Esophagus squamous epithelium (tissue), 5 donors: ENCODE results near the gene SV2C. TPM values are rescaled to one million over a fixed set of nuclear protein-coding genes. Genes with fewer than 3 reads are reported as not detected.
A peak's percentile ranks its signal among the peaks of the same experiment; 100 is the strongest.

Source experiments
- DNase-seq: peaks from one replicate; lab custom pipeline; 2025; lab: John Stamatoyannopoulos, UW
- H3K27ac ChIP-seq, 4 donors: fragments of 200-600 bp; sonication (generic); one replicate each; pipeline ENCODE4 v1.5.1; 2016 to 2019; ENCODE audit warnings: mild to moderate bottlenecking in 1 of 4
- H3K27me3 ChIP-seq, 4 donors: fragments of 200-600 bp; sonication (generic); 1 replicate in 3 of 4; 2 replicates in 1 of 4; pipeline versions ENCODE4 v1.5.1 to v1.6.0; 2017 to 2021; ENCODE audit warnings: antibody characterized with exemption in 1 of 4
- H3K36me3 ChIP-seq, 3 donors: fragments of 200-600 bp; sonication (generic); one replicate each; pipeline ENCODE4 v1.5.1; 2016 to 2019
- H3K4me1 ChIP-seq, 3 donors: fragments of 200-600 bp; sonication (generic); one replicate each; pipeline ENCODE4 v1.5.1; 2017 to 2019
- H3K4me3 ChIP-seq, 4 donors: fragments of 200-600 bp; sonication (generic); 1 replicate in 3 of 4; 2 replicates in 1 of 4; pipeline ENCODE4 v1.5.1; 2016 to 2019; ENCODE audit warnings: mild to moderate bottlenecking in 2 of 4, moderate library complexity in 1 of 4
- H3K9me3 ChIP-seq, 3 donors: fragments of 200-600 bp; sonication (generic); one replicate each; pipeline ENCODE4 v1.5.1; 2016 to 2019
- POLR2A ChIP-seq, 4 donors: fragments of 450-650 bp; IDR thresholded peaks; one replicate each; pipeline ENCODE4 v1.6.1; 2017; ENCODE audit warnings: antibody characterized with exemption in 4 of 4, mild to moderate bottlenecking in 4 of 4, moderate library complexity in 3 of 4
- WGBS, 2 donors: methylation state at CpG; one replicate each; pipeline ENCODE4 v1.1.5; 2018; 5-methylcytosine and 5-hydroxymethylcytosine counted together
- intact Hi-C: fragments of 100-400 bp; cut with DNase I; formaldehyde crosslinking; loops from one replicate; pipeline ENCODE4 v1.15.0; 2022
- total RNA-seq, 4 donors: library from RNA; depleted of rRNA; stranded (reverse); fragments of >200 nt; gene quantifications; one replicate each; pipeline ENCODE4 v1.1.0, GENCODE V29; 2016
- TF ChIP-seq, protein P1 (sequence below), 6 experiments: fragments of 450-650 bp in 4 of 6; fragments of 200-600 bp in 2 of 6; sonication (generic) in 2 of 6; IDR thresholded peaks; one replicate each; pipeline ENCODE4 v1.5.1; 2016 to 2019; ENCODE audit warnings: antibody characterized with exemption in 6 of 6, mild to moderate bottlenecking in 4 of 6, moderate library complexity in 4 of 6
- donor health status: DM: yes; HTN: yes; CAD: no.

Gene SV2C
- total RNA-seq, 4 donors from 2014 or later: under 0.01 to 0.26 (median 0.06) TPM

DNA sequence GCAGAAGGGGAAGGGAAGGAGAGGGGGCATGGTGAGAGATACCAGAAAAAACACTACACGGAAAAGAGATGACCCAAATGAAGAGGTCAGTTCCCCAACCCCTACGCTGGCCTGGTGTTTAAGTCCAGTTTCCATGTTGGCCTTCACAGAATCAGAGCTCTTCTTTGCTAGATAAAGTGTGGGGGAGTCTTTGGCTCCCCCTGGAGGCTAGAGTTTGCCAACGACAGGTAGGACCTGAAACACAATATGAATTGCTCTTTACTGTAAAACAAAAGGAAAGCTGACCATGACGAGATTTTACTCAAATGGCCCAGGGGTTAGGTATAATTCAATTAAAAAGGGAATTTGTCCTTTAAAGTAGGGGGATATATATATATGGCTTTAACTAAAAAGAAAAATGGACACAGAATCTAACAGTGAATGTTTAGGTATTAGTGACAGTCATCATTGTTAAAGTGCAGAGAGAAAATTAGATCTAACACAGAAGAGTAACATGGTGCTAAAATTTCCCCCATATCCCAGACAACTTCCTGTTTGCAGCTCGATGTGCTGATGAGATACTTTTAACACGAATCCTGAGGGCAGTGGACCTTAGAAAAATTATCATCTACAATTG, 92.0 kb downstream of the SV2C start:
- intact Hi-C loops: no loop called here
- DNase-seq: no peak
- H3K4me3 ChIP-seq: no peak overlapping the region
- 17 to 24% methylated on average over 6 of the region's 6 CpGs for WGBS, 2 donors
- no peak overlapping the region for H3K27ac ChIP-seq
- no peaks in the 10 kb centered on the region for H3K27me3 ChIP-seq
- H3K36me3 ChIP-seq: no peaks in the 10 kb centered on the region
- H3K9me3 ChIP-seq: no peaks in the 10 kb centered on the region
- peaks cover 0 to 4% (median 0%) of the 10 kb centered on the region in 3 donors for H3K4me1 ChIP-seq
- TF ChIP-seq POLR2A (IDR thresholded peaks at IDR 0.05): no peak
- TF ChIP-seq, protein P1, sequence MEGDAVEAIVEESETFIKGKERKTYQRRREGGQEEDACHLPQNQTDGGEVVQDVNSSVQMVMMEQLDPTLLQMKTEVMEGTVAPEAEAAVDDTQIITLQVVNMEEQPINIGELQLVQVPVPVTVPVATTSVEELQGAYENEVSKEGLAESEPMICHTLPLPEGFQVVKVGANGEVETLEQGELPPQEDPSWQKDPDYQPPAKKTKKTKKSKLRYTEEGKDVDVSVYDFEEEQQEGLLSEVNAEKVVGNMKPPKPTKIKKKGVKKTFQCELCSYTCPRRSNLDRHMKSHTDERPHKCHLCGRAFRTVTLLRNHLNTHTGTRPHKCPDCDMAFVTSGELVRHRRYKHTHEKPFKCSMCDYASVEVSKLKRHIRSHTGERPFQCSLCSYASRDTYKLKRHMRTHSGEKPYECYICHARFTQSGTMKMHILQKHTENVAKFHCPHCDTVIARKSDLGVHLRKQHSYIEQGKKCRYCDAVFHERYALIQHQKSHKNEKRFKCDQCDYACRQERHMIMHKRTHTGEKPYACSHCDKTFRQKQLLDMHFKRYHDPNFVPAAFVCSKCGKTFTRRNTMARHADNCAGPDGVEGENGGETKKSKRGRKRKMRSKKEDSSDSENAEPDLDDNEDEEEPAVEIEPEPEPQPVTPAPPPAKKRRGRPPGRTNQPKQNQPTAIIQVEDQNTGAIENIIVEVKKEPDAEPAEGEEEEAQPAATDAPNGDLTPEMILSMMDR (IDR thresholded peaks at IDR 0.05): peak in 4 of 6 experiments; percentile 51 to 62 (median 58)

DNA sequence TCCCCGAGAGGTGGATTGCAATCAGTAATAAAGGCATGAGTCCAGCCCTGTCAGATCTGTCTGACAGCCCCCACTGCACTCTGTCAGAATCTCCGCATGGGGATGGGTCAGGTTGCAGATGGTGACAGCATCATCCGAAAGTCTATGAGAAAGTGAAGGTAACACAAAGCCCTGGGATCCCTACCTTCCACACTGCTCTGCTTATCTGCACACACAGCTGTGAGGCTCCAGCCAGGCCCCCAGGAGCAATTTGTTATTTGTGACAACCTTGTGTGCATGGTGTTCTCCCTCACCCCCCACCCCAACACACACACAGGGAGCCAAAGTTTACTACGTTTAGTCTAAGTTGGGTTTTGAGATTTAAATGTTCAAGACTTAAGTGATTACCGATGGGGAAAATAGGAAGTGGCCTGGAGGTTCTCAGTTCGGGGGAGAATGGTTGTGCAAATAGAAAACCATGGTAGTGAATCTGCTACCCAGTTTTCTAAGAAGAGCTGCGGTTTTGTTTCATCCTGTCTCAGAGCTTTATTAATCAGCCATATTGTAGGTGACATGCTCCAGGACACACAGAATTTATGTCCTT, 92.7 kb downstream of the SV2C start:
- Histone ChIP-seq H3K27ac (no peak overlapping the region), H3K4me3 (no peak overlapping the region), H3K36me3 (no peaks in the 10 kb centered on the region), H3K4me1 (peaks cover 0 to 11% (median 0%) of the 10 kb centered on the region in 3 donors), H3K27me3 (no peaks in the 10 kb centered on the region), H3K9me3 (no peaks in the 10 kb centered on the region)
- 48 to 57% methylated on average over 7 of the region's 7 CpGs for WGBS, 2 donors
- DNase-seq: no peak
- no peak for TF ChIP-seq POLR2A (IDR thresholded peaks at IDR 0.05)
- TF ChIP-seq, protein P1 (IDR thresholded peaks at IDR 0.05): no peak
- intact Hi-C loops: no loop called here

DNA sequence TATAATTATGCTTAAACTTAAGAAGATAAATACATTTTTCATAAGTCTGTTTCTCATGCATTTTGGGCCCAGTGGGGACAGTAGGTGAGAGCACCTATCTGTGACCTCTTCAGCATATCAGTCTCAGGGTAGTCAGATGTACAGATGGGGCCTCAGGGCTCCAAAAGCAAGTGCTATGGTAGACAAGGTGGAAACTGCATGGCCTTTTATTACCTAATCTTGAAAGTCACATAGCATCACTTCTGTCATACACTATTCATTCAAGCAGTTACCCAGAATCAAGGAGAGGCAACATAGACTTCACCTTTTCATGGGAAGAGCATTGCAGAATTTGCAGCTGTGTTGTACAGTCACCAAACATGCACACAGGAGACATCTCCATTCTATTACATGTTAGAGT, 94.8 kb downstream of the SV2C start:
- Histone ChIP-seq H3K27ac (no peak overlapping the region), H3K36me3 (no peaks in the 10 kb centered on the region), H3K4me1 (peaks cover 0 to 23% (median 0%) of the 10 kb centered on the region in 3 donors), H3K27me3 (no peaks in the 10 kb centered on the region), H3K9me3 (no peaks in the 10 kb centered on the region), H3K4me3 (no peak overlapping the region)
- no peak for DNase-seq
- TF ChIP-seq, protein P1 (IDR thresholded peaks at IDR 0.05): no peak
- no peak for TF ChIP-seq POLR2A (IDR thresholded peaks at IDR 0.05)
- intact Hi-C loops: no loop called here

DNA sequence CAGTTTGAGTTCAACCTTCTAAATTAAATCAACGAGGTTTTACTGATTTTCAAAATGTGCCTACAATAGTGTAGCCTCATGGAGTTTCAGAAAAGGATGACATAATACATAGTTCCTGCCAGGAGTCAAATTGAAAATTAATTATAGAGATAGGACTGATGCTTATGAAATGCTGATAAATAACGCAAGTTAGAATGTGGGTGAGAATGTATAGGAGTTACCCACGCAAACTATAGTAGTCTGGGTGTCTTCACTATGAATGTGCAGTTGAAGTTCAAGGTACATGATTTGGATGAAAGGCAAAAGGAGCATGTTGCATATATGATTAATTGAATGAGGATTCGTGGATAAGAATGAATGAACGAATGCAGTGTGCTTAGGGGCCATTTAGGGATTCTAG, 95.7 kb downstream of the SV2C start:
- Histone ChIP-seq H3K4me3 (no peak overlapping the region), H3K4me1 (peaks cover 0 to 23% (median 0%) of the 10 kb centered on the region in 3 donors), H3K27me3 (no peaks in the 10 kb centered on the region), H3K9me3 (no peaks in the 10 kb centered on the region), H3K27ac (no peak overlapping the region), H3K36me3 (no peaks in the 10 kb centered on the region)
- WGBS, 2 donors: 43 to 52% methylated on average over 5 of the region's 5 CpGs
- TF ChIP-seq POLR2A (IDR thresholded peaks at IDR 0.05): no peak
- TF ChIP-seq, protein P1 (IDR thresholded peaks at IDR 0.05): no peak
- no peak for DNase-seq
- intact Hi-C loops: no loop called here
